Stomach (tissue), 9 donors: ENCODE data around the gene RCOR1. TPM values are rescaled to one million over a fixed set of nuclear protein-coding genes. Genes with fewer than 3 reads are reported as not detected.

ENCODE experiments used
- DNase-seq, 2 donors: peaks; one replicate each; pipeline versions ENCODE4 v3.0.0 to v3.0.0-alpha.2; 2013 to 2019
- H3K27ac ChIP-seq, 5 donors: fragments of 200-600 bp in 4 of 5; sonication (generic) in 4 of 5; one replicate each; pipeline ENCODE4 v1.5.1; 2013 to 2019; ENCODE audit warnings: mild to moderate bottlenecking in 1 of 5, moderate library complexity in 1 of 5
- H3K27me3 ChIP-seq, 3 donors: fragments of 200-600 bp; sonication (generic); one replicate each; pipeline ENCODE4 v1.5.1; 2017 to 2019; ENCODE audit warnings: mixed run types in 1 of 3
- H3K36me3 ChIP-seq, 4 donors: fragments of 200-600 bp; sonication (generic); 1 replicate in 3 of 4; 2 replicates in 1 of 4; pipeline ENCODE4 v1.5.1; 2016 to 2019
- H3K4me1 ChIP-seq, 4 donors: fragments of 200-600 bp; sonication (generic); one replicate each; pipeline ENCODE4 v1.5.1; 2016 to 2019
- H3K4me3 ChIP-seq, 4 donors: fragments of 200-600 bp; sonication (generic) in 3 of 4; one replicate each; pipeline ENCODE4 v1.5.1; 2016 to 2019; ENCODE audit warnings: mild to moderate bottlenecking in 1 of 4
- H3K9me3 ChIP-seq, 4 donors: fragments of 200-600 bp; sonication (generic); one replicate each; pipeline ENCODE4 v1.5.1; 2016 to 2019
- EP300 ChIP-seq: sonication (generic); formaldehyde crosslinking; IDR thresholded peaks from one replicate; pipeline ENCODE4 v1.6.1; 2017; ENCODE audit warnings: antibody characterized with exemption
- POLR2A ChIP-seq, 4 donors: fragments of 450-650 bp; IDR thresholded peaks; one replicate each; pipeline ENCODE4 v1.6.1; 2016; ENCODE audit warnings: antibody characterized with exemption in 4 of 4, control low read depth in 2 of 4, mild to moderate bottlenecking in 1 of 4, moderate library complexity in 1 of 4
- POLR2AphosphoS5 ChIP-seq, 3 donors: sonication (generic); formaldehyde crosslinking; IDR thresholded peaks; one replicate each; pipeline ENCODE4 v1.6.1; 2016; ENCODE audit warnings: antibody characterized with exemption in 3 of 3
- WGBS, 5 donors: extraction: QIAGEN DNeasy Blood & Tissue Kit in 3 of 5; methylation state at CpG; one replicate each; pipeline versions ENCODE4 v1.1.5 to v1.1.7; 2013 to 2018; 5-methylcytosine and 5-hydroxymethylcytosine counted together
- intact Hi-C: fragments of 100-400 bp; cut with DNase I; formaldehyde crosslinking; loops from one replicate; pipeline ENCODE4 v1.15.1; 2023; ENCODE audit warnings: low total_unique reads
- polyA plus RNA-seq, 3 donors: library from polyadenylated mRNA; stranded (reverse); fragments of 200-250 nt; gene quantifications; one replicate each; pipeline ENCODE4 v1.2.3, GENCODE V29; 2013
- total RNA-seq, 5 donors: library from RNA; depleted of rRNA; stranded (reverse); fragments of >200 nt; gene quantifications; one replicate each; pipeline versions ENCODE4 v1.1.0 to v1.2.3, GENCODE V29; 2014 to 2016
- TF ChIP-seq, protein P1 (sequence below), 7 experiments: fragments of 450-650 bp in 4 of 7; fragments of 200-600 bp in 3 of 7; sonication (generic) in 3 of 7; IDR thresholded peaks; one replicate each; pipeline ENCODE4 v1.5.1; 2016 to 2019; ENCODE audit warnings: antibody characterized with exemption in 7 of 7, control low read depth in 2 of 7, mild to moderate bottlenecking in 1 of 7
- donor health status: healthy with polysubstance abuse.
- donor health status: Bipolar disorder and iron deficiency.
- donor health status: healthy.

Gene RCOR1
- total and polyA plus RNA-seq, 8 donors: 4.9 to 60.7 (median 8.3) TPM

DNA sequence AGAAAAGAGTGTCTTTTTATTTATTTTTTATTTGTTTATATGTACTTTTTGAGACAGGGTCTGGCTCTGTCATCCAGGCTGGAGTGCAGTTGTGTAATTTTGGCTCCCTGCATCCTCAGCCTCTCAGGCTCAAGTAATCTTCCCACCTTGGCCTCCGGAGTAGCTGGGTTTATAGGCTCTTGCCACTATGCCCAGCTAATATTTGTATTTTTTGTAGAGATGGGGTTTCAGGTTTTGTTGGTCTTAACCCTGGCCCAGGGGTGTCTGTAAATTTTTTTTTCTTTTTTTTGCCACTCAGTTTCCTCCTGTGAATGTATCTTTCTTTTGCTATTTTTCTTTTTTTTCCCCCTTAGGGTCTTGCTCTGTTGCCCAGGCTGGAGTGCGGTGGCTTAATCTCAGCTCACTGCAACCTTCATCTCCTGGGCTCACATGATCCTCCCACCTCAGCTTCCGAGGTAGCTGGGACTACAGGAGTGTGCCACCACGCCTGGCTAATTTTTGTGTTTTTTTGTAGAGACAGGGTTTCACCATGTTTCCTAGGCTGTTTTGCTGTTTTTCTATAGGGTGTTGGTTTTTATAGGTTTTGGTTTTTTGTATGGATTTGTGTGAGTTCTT lies 11.0 kb downstream of the RCOR1 start:
- H3K27ac ChIP-seq: no peak overlapping the region
- no peak overlapping the region for H3K4me3 ChIP-seq
- H3K4me1 ChIP-seq: peaks cover 0 to 60% (median 23%) of the 10 kb centered on the region in 4 donors
- H3K9me3 ChIP-seq: no peaks in the 10 kb centered on the region
- intact Hi-C loops: no loop called here
- no peak for TF ChIP-seq POLR2AphosphoS5 (IDR thresholded peaks at IDR 0.05)
- TF ChIP-seq POLR2A (IDR thresholded peaks at IDR 0.05): no peak
- TF ChIP-seq, protein P1, sequence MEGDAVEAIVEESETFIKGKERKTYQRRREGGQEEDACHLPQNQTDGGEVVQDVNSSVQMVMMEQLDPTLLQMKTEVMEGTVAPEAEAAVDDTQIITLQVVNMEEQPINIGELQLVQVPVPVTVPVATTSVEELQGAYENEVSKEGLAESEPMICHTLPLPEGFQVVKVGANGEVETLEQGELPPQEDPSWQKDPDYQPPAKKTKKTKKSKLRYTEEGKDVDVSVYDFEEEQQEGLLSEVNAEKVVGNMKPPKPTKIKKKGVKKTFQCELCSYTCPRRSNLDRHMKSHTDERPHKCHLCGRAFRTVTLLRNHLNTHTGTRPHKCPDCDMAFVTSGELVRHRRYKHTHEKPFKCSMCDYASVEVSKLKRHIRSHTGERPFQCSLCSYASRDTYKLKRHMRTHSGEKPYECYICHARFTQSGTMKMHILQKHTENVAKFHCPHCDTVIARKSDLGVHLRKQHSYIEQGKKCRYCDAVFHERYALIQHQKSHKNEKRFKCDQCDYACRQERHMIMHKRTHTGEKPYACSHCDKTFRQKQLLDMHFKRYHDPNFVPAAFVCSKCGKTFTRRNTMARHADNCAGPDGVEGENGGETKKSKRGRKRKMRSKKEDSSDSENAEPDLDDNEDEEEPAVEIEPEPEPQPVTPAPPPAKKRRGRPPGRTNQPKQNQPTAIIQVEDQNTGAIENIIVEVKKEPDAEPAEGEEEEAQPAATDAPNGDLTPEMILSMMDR (IDR thresholded peaks at IDR 0.05): no peak
- TF ChIP-seq EP300: no peak
- peaks cover 0 to 15% (median 3%) of the 10 kb centered on the region in 4 donors for H3K36me3 ChIP-seq
- no peaks in the 10 kb centered on the region for H3K27me3 ChIP-seq
- DNase-seq: no peak
- 83 to 88% (median 86%) methylated on average over 4 of the region's 4 CpGs for WGBS, 5 donors

DNA sequence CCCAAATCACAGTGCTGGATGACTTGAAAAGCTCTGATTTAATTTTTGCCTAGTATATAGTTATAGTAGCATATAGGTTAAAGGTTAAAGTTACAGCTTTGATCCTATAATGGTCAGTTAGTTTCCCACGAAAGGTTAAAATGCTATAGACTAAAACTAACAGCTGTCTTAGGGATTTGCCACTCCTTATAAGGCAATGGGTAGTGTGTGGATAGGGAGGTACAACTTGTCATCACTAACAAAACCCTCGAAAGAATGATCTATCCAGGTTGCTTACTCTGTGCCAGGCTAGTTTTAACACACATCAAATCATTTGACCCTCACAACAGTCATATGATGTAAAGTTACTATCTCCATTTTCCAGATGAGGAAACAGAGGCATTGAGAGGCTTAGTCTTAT lies 11.7 kb downstream of the RCOR1 start:
- H3K27ac ChIP-seq: no peak overlapping the region
- H3K9me3 ChIP-seq: no peaks in the 10 kb centered on the region
- WGBS, 5 donors: 77 to 87% (median 81%) methylated on average over 2 of the region's 2 CpGs
- H3K4me1 ChIP-seq: peaks cover 0 to 60% (median 23%) of the 10 kb centered on the region in 4 donors
- intact Hi-C loops: no loop called here
- DNase-seq: no peak
- H3K27me3 ChIP-seq: no peaks in the 10 kb centered on the region
- TF ChIP-seq POLR2AphosphoS5 (IDR thresholded peaks at IDR 0.05) (no peak), POLR2A (IDR thresholded peaks at IDR 0.05) (no peak), EP300 (no peak)
- TF ChIP-seq, protein P1 (IDR thresholded peaks at IDR 0.05): no peak
- peaks cover 0 to 7% (median 3%) of the 10 kb centered on the region in 4 donors for H3K36me3 ChIP-seq
- no peak overlapping the region for H3K4me3 ChIP-seq

DNA sequence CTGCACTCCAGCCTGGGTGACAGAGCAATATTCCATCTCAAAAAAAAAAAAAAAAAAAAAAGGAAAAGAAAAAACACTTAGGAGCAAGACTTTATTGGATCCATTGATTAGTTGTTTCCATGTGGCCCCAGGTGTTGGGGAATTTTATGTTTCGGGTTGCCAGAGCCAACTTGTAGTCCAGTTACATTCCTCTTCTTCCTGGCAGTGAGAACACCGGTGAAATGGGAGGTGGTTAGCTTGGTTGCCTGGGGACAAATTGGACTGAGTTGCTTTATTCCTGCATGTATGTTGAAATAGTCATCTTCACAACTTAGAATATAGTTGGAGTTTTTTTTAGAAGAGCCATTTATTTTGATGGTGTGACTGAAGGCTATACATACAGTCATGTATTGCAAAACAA lies 12.6 kb downstream of the RCOR1 start:
- H3K4me3 ChIP-seq: no peak overlapping the region
- H3K36me3 ChIP-seq: peaks cover 0 to 8% (median 1%) of the 10 kb centered on the region in 4 donors
- WGBS, 5 donors: 63 to 91% (median 71%) methylated on average over 2 of the region's 2 CpGs
- H3K27ac ChIP-seq: no peak overlapping the region
- DNase-seq: no peak
- intact Hi-C loops: no loop called here
- no peaks in the 10 kb centered on the region for H3K9me3 ChIP-seq
- peaks cover 0 to 60% (median 23%) of the 10 kb centered on the region in 4 donors for H3K4me1 ChIP-seq
- TF ChIP-seq POLR2AphosphoS5 (IDR thresholded peaks at IDR 0.05) (no peak), EP300 (no peak), POLR2A (IDR thresholded peaks at IDR 0.05) (no peak)
- TF ChIP-seq, protein P1 (IDR thresholded peaks at IDR 0.05): no peak
- H3K27me3 ChIP-seq: no peaks in the 10 kb centered on the region

- Histone ChIP-seq H3K27ac (no peak overlapping the region), H3K9me3 (no peaks in the 10 kb centered on the region), H3K27me3 (no peaks in the 10 kb centered on the region), H3K4me3 (no peak overlapping the region), H3K36me3 (peaks cover 0 to 6% (median 0%) of the 10 kb centered on the region in 4 donors), H3K4me1 (peaks cover 0 to 64% (median 29%) of the 10 kb centered on the region in 4 donors)
- 82 to 94% (median 85%) methylated on average over 4 of the region's 4 CpGs for WGBS, 5 donors
- intact Hi-C loops: no loop called here
- TF ChIP-seq POLR2A (IDR thresholded peaks at IDR 0.05) (no peak), POLR2AphosphoS5 (IDR thresholded peaks at IDR 0.05) (no peak), EP300 (no peak)
- TF ChIP-seq, protein P1 (IDR thresholded peaks at IDR 0.05): no peak
- no peak for DNase-seq
Measured at GRCh38 chr14:102606296-102606695, 13.8 kb downstream of the RCOR1 start.
